NCI-H1417 treated with DMSO at 0.1 percent for 48 hours (cell line): ENCODE results near the gene ITK.
"Not testable (repeated sequence)": the region's sequence is repeated elsewhere in the genome, so short reads cannot be mapped to it uniquely, and the experiment has no call there.

ENCODE experiments used
- DNase-seq: peaks from one replicate; lab custom pipeline; 2025; lab: John Stamatoyannopoulos, UW

The ITK gene

DNA sequence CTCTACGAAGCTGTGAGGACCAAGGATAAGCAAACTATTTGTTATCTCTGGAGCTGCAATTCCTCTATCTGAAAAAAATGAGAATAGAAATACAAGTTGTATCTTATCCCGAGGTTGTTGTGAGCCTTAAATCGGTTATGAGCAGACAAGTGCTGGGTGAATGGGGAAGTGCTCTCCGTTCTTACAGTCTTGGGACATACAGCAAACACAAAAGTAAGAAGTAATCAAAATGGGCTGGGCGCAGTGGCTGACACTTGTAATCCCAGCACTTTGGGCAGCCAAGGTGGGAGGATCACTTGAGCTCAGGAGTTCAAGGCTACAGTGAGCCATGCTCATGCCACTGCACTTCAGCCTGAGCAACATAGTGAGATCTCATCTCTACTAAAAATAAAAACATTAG, 31.7 kb downstream of the ITK start:
- DNase-seq = no peak

DNA sequence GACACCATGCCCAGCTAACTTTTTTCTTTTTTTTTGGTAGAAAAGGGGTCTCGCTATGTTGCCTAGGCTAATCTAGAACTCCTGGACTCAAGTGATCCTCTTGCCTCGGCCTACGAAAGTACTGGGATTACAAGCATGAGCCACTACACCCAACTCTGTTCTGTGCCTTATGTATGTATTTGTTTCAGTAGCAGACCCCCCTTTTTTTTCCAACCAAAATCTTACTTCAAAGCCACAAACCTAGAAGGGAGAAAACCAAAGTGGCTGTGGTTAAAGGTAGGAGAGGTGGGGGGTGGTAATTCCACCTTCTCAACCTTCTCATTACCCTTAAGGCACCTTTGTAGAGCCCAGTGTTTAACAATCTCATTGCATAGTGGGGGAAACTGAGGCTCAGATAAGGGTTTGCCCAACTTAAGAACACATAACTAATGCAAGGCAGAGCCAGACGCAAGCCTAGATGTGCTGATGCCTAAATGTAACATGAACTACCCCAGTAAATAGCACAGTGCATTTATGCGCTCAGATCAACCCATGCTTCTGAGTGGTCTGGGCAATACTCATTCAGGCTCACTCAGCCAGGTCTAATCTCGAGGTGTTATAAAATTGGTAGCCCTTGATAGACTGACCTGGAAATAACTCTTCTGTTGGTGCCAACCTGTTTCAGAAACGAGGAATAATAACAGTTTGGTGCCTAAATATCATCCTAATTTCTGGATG, 33.0 kb downstream of the ITK start:
- no peak for DNase-seq

DNA sequence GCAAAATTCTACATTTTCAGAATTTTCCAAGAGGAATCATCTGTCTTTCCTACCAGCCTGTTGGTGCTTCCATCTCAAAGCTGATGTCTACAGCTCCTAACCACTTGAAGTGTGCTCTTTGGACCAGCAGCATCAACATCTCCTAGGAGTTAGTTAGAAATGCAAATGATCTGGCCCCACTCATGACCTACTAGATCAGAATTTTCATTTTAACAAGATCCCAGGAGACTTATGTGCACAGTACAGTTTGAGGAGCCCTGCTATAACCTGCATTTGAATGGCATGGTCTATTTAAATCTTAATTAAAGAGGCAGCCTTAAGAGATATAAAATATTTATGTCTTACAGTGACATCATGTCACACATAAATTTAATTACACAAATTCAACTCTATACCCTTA, 33.8 kb downstream of the ITK start:
- DNase-seq = no peak

DNA sequence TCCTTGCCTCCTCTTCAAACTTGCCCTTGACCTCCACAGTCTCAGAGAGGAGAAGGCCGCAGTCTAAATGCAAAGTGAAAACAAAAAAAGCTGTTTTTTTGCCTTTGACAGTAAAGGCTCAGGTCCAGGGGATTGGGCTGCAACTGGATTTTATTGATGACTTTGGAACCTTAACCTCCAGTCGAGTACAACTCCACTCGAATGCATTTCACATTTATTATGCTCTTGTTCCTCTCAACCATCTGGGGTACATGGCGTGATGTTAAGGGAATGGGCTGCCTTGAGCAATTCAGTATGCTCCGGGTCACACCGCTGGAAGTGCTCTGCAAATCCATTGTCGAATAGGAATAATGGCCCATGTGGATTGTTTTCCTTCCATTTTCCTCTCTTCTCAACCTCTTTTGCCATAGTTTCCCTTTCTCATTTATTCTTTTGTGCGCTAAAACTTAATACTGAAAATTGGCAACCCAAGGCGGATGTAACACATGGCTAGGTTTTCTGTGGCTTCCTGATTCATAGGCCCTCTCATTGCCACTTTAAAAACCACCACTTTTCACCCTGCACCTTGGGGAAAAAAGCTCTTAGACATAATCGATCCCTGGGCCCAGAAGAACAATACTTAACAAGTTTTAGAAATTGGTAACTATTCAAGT, 34.3 kb downstream of the ITK start:
- no peak for DNase-seq

DNA sequence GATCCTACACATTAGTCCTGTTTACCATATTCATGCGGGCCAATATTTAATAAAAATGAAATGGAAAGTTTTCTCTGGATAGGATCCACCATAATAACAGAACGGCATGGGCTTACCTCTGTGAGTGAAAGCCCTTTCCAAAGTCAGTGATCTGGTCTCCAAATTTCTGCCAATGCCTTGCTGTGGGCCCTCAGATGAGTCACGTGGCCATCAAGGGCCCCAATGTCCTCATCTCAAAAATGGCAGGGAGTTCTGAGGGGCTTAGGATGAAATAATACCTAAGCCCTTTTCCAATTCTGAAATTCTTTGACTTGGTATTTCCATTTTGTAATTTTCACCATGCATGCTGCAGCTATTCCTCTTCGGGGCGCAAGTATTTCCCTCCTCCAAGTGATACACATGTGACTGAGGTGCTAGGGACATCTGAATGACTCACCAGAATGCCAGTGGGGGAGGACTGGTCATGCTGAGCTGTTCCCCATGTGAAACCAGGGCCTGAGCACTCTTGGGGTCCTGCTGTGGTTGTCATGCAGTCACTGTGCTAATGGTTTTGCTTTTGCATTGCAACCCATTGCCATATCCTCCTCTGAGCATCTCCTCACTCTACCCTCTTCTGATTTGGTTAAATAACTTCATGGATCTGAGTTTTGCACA, 35.0 kb downstream of the ITK start:
- DNase-seq = no peak

DNA sequence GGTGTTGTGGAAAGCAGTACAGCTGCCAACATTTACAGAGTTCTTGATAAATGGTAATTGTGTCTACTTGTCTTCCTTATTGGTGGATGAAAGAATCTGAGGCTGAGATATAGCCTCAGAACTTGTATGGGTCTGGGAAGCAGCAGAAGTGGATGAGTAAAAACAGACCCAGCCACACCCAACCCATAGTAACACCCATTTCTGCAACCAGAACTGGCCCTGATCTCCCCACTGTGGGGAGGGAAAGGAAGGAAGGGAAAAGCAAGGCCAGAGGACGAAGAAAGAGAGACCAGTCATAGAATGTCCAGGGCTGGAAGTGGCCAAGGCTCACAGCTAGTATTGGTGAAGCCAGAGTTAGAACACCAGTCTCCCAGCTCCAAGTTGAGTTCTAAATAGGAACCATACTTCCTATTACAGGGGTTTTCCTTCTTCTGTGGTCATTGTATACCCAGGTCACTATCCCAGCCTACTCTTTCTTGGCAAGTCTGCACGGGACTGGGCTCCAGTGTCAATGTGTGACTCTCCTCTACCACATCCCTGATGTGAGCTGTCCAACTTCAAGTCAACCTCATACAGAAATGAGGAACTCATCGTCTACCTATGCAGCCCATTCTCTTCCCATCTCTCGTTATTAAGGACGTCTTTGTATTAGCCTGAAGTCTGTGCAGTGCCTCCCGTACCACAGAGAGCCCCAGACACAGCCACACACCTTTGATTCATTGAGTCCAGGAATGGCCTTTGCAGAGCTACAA, 35.9 kb downstream of the ITK start:
- no peak for DNase-seq

DNA sequence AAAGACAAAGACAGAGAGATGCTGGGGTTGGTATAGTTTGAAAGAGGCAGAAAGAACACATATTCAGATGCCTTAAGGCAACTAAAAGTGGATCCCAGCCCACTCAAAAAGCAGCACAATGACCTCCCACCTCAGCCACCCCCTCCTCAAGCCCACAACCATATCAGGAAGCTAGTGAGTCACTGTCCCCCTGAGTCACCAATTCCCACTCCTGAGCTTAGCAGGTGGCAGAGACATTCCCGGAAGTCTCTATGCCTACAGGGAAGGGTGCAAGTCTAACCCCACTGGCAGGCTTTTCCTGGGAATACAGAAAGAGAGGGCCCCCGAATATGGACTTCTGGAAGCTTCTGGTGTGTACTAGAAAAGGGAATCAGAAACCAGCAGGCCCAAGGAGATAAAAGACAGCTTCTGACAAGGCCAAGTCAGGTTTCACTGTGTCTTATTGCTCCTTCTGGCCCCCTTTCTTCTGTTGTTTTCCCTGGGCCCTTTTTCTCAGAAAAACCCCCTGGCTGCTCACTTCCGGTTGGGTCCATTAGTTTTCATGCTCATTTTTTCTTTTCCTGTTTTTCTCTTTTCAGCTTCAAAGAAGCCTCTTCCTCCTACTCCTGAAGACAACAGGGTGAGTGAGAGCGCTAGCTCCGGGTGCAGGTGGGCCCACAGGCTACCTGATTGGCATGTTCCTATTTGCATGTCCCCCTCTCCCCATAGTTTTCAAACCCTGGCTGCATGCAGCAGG, 36.8 kb downstream of the ITK start:
- no peak for DNase-seq

DNA sequence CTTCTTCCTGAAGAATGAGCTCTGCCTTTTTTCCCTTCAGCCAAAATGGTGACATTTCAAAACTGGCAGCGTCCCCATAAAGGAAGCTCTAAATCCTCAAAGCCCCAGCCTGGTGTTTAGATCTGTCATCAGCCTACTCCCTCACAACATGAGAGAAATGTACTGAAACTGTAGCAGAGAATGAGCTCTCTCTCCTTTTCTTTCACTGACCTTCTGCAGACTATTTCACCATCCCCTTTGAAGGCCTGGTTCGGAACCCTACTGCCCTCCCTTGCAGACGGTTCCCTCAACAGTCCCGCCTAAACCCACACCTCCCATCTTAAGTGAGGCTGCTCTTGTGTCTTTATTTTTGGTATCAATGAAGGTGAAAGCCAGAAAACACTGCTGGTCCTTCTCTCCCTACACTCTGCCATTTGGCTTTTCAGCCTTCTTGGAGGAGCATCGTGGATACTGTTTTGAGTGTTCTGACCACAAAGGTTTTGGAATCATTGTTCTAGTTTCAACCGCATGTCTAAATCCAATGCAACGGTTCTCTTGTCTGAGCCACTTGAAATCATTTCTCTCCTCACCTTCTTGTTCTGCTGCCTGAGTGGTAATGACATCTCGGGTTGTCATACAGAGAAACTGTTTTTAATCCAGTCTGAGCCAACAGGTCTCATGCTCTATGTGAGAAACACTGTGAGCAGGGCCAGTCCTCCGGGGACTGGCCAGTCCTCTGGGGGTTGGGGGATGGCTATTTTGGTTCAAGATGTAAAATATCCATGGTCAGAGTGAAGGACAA, 39.0 kb downstream of the ITK start:
- DNase-seq = no peak

DNA sequence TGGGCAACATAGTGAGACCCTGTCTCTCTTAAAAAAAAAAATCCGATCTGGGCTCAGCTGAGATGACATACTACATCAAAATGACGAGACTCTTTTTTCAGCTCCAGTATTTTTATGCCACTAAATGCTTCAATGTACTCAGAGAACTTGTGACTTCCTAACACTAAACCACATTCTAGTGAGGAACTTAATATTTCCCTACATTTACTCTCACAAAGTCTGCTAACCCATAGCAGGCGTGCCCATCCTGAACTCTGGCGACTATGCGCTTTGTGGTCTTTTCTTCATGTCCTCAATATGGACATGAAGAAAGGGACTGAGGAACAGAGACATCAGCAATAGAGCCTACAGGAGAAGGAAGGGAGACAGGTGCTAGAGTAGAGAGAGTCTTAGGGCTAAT, 41.3 kb downstream of the ITK start:
- DNase-seq = no peak

DNA sequence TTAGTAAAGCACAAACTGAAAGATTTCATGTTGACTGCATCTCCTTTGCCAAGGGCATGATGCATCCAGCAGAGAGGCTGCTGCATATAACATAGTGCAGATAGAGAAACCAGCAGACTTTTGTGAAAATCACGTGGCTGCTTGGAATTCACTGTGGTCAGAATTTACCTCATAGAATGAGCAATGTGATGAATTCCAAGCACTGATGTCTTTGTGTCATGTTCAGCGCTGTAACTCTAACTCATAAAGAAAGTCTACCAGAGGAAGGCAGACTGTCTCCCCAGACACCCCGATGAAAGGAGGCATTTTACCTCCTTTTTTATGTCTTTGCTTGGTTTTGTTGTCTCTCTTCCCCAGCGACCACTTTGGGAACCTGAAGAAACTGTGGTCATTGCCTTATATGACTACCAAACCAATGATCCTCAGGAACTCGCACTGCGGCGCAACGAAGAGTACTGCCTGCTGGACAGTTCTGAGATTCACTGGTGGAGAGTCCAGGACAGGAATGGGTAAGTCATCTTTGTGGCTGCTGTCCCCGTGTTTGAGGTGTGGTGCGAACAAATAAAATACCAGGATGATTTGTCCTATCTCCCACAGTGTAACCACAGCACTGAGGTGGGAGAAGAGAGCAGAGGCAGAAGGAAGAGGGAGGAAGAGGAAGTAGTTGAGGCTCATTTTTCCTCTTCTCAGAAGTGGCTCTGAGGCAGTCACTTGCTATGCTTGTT, 42.0 kb downstream of the ITK start:
- no peak for DNase-seq

DNA sequence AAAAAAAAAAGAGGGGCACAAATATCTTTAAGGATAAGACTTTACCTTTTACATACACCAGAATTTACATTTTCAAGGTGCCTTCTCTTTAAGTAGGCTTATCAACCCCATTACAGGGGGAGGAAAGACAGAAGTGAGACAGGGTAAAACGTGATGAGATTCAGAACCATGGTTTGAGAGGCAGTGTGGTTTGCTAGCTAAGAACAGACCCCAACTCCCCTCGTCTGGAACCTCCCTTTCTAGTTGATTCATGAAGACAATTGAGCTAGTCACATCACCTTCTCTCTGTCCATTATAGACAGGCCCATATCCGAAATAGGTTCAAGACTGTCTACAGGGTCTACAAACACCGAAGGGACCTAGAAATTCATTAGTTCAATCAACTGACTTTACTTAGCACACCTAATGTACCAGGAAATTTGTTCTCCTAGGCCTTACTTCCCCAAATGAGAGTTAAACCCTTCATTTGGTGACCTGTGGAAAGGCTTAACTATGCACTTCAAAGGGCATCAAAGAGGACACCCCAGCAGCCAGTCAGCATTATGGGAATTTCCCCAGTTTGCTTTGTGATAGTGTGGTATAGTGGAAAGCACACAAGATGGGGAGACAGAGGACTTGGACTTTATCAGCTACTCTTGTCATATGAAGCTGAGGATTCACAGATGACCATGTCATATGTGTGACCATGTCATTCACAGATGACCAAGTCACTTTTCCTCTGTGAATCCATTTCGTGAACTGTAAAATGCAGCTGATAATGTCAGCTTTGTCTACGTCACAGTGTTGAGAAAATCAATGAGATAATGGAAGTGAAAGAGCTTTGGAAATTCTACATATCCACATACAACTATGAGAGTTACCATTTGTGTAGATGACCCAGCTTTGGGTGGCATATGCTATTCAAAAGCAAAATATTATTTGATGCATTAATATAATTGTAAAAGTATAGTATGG, 45.1 kb downstream of the ITK start:
- no peak for DNase-seq

DNA sequence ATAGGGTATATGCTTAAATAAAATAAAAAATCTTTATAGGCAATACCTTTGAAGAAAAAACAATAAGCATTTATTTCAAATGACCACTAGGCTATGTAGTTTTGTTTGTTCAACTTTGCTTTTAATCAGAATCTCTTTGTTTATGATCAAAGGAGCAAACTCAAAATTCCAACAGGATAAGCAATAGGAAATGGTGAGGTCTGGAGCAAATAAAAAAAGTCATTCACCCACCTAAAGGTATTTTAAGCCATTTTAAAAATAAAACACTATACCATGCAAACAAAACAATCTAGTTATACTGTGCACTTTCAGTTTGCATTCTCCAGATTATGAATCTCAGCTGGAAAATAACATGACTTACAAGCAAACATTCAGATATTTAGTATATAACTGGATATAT, 50.0 kb downstream of the ITK start:
- no peak for DNase-seq

DNA sequence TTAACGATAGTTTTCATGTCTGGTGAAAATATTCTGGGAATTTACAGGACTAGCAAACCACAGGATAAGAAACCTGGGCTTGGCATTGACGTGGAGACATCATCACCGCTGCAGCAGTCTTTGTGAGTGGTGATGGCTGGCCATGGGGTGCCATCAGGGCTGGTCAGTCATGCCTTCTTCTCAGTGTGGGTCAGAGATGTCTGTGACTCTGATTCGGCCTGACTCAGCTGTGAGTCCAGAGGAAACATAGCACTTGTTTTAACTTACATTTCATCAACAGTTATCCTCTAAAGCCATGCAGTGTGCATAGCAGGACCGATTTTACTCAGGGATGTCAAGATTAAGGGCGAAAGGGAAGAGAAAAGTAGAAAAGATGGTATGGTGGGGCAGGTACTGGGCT, 52.1 kb downstream of the ITK start:
- DNase-seq = no peak

DNA sequence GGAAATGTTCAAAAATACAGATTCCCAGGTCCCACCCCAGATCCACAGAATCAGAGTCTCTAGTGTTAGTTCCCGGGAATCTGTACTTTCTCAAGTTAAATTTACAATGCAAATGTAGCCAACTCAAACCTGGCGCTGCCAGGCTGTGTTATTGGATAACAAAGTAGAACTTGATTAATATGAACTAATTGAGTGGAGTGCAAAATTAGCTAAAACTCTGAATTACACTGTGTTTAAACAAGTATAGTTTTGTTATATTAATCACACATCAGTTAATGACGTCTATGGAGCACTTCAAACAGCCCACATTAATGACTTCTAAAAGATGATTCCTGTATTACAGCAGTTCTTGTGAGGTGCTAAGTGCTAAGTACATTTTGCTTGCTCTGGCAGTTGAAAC, 52.9 kb downstream of the ITK start:
- DNase-seq = no peak

DNA sequence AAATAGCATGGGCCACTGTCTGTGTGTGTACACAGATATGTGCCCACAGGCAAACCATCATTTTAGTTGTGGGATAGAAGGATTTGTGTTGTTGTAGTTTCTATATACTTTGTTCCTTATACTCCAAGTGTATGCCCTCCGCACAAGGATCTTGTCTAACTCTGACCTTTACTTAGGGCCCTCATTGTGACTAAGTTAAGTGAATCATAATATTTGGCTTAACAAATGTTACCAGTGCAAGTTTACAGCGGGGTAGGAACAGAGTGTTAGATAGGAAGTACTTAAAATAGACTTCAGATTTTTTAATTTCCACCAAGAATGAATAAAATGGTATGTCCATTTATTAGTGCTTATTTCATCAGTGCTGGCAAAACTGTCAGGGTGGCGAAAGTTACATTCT, 55.8 kb downstream of the ITK start:
- DNase-seq = no peak

DNA sequence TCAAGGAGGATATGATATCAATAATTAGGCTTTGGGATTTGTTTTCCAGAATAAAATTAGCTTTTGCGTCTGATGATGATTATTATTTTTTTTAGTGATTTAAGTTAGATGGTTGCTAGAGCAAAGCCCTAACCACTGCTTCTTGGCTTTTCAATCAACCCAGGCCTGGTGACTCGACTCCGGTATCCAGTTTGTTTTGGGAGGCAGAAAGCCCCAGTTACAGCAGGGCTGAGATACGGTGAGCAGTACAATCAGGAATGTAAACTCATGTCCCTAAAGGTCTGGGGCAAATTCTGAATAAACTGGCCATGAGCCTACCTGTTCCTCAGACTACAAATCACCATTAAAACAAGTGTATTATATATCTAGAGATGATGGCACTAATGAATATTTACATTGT, 60.8 kb downstream of the ITK start:
- DNase-seq = no peak

DNA sequence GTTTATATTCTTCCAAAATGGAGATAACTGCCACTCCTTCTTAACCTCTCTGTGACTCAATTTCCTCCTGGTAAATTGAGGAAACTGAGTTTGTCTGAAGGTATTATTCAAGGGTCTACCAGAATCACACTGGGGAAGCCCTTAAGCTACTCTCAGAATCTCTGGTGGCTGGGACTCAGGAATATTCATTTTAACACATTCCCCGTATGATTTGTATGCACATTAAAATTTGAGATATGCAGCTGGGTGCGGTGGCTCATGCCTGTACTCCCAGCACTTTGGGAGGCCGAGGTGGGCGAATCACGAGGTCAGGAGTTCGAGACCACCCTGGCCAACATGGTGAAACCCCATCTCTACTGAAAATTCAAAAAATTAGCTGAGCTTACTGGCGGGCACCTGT, 64.1 kb downstream of the ITK start:
- not testable (repeated sequence) for DNase-seq

DNA sequence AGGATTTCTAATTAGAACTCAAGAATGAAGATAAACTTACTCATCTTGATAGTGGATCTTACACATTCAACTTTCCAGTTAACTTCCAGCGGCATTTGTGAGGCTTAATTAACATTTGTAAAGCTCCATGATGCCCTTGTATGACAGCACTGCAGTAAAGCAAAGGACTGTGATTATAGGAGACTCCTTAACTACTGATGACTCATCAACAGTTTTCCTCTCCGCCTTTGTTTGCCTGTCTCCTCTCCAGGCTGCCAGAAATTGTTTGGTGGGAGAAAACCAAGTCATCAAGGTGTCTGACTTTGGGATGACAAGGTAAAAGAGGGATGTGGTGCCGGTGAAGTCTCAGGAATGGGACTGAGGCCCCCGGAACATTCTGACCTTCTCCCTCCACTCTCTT, 64.8 kb downstream of the ITK start:
- DNase-seq = no peak

DNA sequence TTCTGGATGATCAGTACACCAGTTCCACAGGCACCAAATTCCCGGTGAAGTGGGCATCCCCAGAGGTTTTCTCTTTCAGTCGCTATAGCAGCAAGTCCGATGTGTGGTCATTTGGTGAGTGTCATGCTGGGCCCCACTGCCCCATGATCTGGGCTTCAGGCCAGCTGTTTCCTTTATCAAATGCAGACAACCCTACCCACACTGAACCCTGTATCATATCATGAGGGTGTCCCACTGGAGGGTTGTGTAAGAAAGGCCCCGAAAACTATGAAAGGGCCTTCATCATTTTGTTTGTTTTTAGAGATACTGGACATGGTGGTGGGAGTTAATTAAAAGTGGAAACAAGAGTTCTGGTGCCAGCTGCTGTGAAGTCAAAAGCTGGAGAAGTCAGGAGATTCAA, 65.2 kb downstream of the ITK start:
- DNase-seq = no peak

DNA sequence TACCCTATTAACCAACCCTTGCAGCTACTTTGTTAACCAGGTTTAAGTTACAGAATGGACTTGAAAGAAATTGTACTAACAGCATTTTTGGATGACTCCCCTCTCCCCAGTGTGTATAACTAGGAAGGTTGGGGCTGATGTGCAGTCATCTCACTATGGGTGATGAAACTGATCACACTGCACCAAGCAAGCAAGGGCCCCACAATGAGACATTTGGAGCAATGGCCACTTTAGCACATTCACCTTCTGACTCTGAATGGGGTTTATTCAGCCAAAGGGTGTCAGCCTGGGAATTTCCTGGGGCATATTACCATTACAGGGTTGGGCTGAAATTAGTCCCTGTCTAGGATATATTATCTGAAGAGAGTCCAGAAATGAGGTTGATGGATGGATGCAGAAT, 66.6 kb downstream of the ITK start:
- no peak for DNase-seq
